ENCODE results near the gene ABI2.
"Not testable (repeated sequence)": the region's sequence is repeated elsewhere in the genome, so short reads cannot be mapped to it uniquely, and the experiment has no call there.

The ABI2 gene

GRCh38 chr2:203330434-203330833 lies 2.2 kb downstream of the ABI2 start:
- Histone ChIP-seq H3K36me3 (ENCODE audit: insufficient read depth, low read length) (no peaks in the 10 kb centered on the region), H3K9me3 (replicated peaks; ENCODE audit: low read length) (no peaks in the 10 kb centered on the region), H3K9ac (ENCODE audit: low read depth, low read length) (peak overlapping the region; percentile 95), H3K4me3 (ENCODE audit: low read length) (peak overlapping the region; percentile 99), H3K4me2 (ENCODE audit: low read length) (peak overlapping the region; percentile 92), H3K27me3 (ENCODE audit: control insufficient read depth, insufficient read depth, low read length) (no peaks in the 10 kb centered on the region), H3K4me1 (ENCODE audit: control insufficient read depth, insufficient read depth, low read length) (peaks cover 18% of the 10 kb centered on the region)

DNA sequence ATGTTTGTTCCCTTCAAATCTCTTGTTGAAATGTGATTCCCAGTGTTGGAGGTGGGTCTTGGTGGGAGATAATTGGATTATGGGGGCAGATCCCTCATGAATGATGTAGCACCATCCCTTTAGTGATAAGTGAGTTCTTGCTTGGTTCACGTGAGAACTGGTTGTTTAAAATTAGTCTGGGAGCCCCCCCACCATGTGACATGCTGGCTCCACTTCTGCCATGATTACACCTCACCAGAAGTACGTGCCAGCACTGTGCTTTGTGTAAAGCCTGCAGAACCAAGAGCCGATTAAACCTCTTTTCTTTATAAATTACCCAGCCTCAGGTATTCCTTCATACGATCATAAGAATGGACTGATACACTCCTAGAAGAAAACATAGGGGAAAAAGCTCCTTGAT lies 10.1 kb downstream of the ABI2 start:
- Histone ChIP-seq H3K4me1 (ENCODE audit: control insufficient read depth, insufficient read depth, low read length) (peaks cover 26% of the 10 kb centered on the region), H3K27me3 (ENCODE audit: control insufficient read depth, insufficient read depth, low read length) (no peaks in the 10 kb centered on the region), H3K9ac (ENCODE audit: low read depth, low read length) (no peak overlapping the region), H3K4me2 (ENCODE audit: low read length) (no peak overlapping the region), H3K36me3 (ENCODE audit: insufficient read depth, low read length) (peaks cover 7% of the 10 kb centered on the region), H3K4me3 (ENCODE audit: low read length) (no peak overlapping the region), H3K9me3 (replicated peaks; ENCODE audit: low read length) (no peaks in the 10 kb centered on the region)

DNA sequence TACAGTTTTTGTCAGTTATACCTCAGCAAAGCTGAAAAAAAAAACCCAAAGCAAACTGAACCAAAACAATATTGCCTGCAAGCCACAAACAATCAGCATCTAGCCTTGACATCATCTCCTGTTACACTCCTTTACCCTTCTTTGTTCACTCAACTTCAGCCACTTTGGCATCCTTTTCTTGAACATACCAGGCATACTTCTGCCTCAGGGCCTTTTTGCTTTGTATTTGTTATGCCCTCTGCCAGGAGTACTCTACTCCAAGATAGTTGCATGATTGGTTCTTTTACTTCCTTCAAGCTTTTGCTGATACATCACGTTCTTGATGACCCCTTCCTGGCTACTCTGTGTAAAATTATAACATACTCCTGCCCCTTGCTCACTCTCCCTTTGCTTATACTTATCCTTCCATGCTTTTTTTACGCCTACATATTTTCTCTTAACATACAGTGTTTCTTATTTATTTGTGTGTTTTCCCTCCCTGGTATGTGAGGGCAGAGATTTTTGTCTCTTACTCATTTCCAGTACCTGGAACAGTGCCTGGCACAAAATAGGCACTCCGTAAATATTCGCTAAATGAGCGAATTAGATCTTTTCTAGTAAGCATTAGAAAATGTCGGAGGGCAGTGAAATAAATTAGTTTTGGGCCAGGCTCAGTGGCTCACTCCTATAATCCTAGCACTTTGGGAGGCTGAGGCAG lies 12.7 kb downstream of the ABI2 start:
- peaks cover 16% of the 10 kb centered on the region for H3K36me3 ChIP-seq (ENCODE audit: insufficient read depth, low read length)
- H3K4me3 ChIP-seq (ENCODE audit: low read length) = no peak overlapping the region
- peaks cover 26% of the 10 kb centered on the region for H3K4me1 ChIP-seq (ENCODE audit: control insufficient read depth, insufficient read depth, low read length)
- no peaks in the 10 kb centered on the region for H3K9me3 ChIP-seq (replicated peaks; ENCODE audit: low read length)
- no peak overlapping the region for H3K9ac ChIP-seq (ENCODE audit: low read depth, low read length)
- H3K27me3 ChIP-seq (ENCODE audit: control insufficient read depth, insufficient read depth, low read length) = no peaks in the 10 kb centered on the region
- H3K4me2 ChIP-seq (ENCODE audit: low read length) = peak overlapping the region; percentile 6

- no peaks in the 10 kb centered on the region for H3K9me3 ChIP-seq (replicated peaks; ENCODE audit: low read length)
- no peak overlapping the region for H3K4me2 ChIP-seq (ENCODE audit: low read length)
- peaks cover 11% of the 10 kb centered on the region for H3K36me3 ChIP-seq (ENCODE audit: insufficient read depth, low read length)
- H3K4me1 ChIP-seq (ENCODE audit: control insufficient read depth, insufficient read depth, low read length) = peaks cover 26% of the 10 kb centered on the region
- H3K4me3 ChIP-seq (ENCODE audit: low read length) = no peak overlapping the region
- peak overlapping the region; percentile 5 for H3K9ac ChIP-seq (ENCODE audit: low read depth, low read length)
- H3K27me3 ChIP-seq (ENCODE audit: control insufficient read depth, insufficient read depth, low read length) = no peaks in the 10 kb centered on the region
These were observed 13.6 kb downstream of the ABI2 start for GRCh38 chr2:203341741-203342310.

DNA sequence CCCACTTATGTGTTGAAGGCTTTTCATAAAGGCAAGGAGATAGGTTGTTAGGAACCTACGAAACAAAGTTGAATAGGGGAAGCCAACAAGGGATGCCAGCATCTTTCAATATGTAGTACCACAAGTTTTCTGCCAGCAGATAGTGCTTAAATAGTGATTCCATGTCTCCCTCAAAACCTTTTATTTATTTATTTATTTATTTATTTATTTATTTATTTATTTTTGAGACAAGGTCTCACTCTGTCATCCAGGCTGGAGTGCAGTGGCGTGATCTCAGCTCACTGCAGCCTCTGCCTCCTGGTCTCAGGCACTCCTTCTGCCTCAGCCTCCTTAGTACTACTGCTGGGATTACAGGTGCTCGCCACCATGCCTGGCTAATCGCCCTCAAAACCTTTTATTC lies 14.2 kb downstream of the ABI2 start:
- not testable (repeated sequence) for H3K9ac ChIP-seq (ENCODE audit: low read depth, low read length); H3K9me3 ChIP-seq (replicated peaks; ENCODE audit: low read length); H3K27me3 ChIP-seq (ENCODE audit: control insufficient read depth, insufficient read depth, low read length); H3K4me2 ChIP-seq (ENCODE audit: low read length); H3K4me3 ChIP-seq (ENCODE audit: low read length)
- Histone ChIP-seq H3K36me3 (ENCODE audit: insufficient read depth, low read length) (peaks cover 11% of the 10 kb centered on the region), H3K4me1 (ENCODE audit: control insufficient read depth, insufficient read depth, low read length) (peaks cover 26% of the 10 kb centered on the region)

DNA sequence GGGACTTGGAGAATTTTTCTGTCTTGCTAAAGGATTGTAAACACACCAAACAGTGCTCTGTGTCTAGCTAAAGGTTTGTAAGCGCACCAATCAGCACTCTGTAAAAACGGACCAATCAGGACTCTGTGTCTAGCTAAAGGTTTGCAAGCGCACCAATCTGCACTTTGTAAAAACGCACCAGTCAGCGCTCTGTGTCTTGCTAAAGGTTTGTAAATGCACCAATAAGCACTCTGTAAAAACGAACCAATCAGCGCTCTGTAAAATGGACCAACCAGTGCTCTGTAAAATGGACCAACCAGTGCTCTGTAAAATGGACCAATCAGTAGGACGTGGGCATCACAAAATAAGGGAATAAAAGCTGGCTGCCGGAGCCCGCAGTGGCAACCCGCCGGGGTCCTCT lies 16.5 kb downstream of the ABI2 start:
- H3K4me2 ChIP-seq (ENCODE audit: low read length) = no peak overlapping the region
- no peaks in the 10 kb centered on the region for H3K27me3 ChIP-seq (ENCODE audit: control insufficient read depth, insufficient read depth, low read length)
- H3K36me3 ChIP-seq (ENCODE audit: insufficient read depth, low read length) = peaks cover 11% of the 10 kb centered on the region
- H3K4me3 ChIP-seq (ENCODE audit: low read length) = no peak overlapping the region
- H3K4me1 ChIP-seq (ENCODE audit: control insufficient read depth, insufficient read depth, low read length) = peaks cover 26% of the 10 kb centered on the region
- H3K9me3 ChIP-seq (replicated peaks; ENCODE audit: low read length) = no peaks in the 10 kb centered on the region
- H3K9ac ChIP-seq (ENCODE audit: low read depth, low read length) = no peak overlapping the region

- H3K9ac ChIP-seq (ENCODE audit: low read depth, low read length) = no peak overlapping the region
- H3K27me3 ChIP-seq (ENCODE audit: control insufficient read depth, insufficient read depth, low read length) = no peaks in the 10 kb centered on the region
- H3K4me1 ChIP-seq (ENCODE audit: control insufficient read depth, insufficient read depth, low read length) = peaks cover 7% of the 10 kb centered on the region
- H3K9me3 ChIP-seq (replicated peaks; ENCODE audit: low read length) = no peaks in the 10 kb centered on the region
- no peak overlapping the region for H3K4me2 ChIP-seq (ENCODE audit: low read length)
- peaks cover 9% of the 10 kb centered on the region for H3K36me3 ChIP-seq (ENCODE audit: insufficient read depth, low read length)
- no peak overlapping the region for H3K4me3 ChIP-seq (ENCODE audit: low read length)
These were observed 18.4 kb downstream of the ABI2 start for GRCh38 chr2:203346612-203347011.

- no peak overlapping the region for H3K9ac ChIP-seq (ENCODE audit: low read depth, low read length)
- no peak overlapping the region for H3K4me2 ChIP-seq (ENCODE audit: low read length)
- H3K27me3 ChIP-seq (ENCODE audit: control insufficient read depth, insufficient read depth, low read length) = no peaks in the 10 kb centered on the region
These were observed 19.2 kb downstream of the ABI2 start for GRCh38 chr2:203347375-203347774.

GRCh38 chr2:203352604-203353255 lies 24.5 kb downstream of the ABI2 start:
- Histone ChIP-seq H3K4me1 (ENCODE audit: control insufficient read depth, insufficient read depth, low read length) (no peaks in the 10 kb centered on the region), H3K9ac (ENCODE audit: low read depth, low read length) (no peak overlapping the region)

More at GRCh38 chr2:203347375-203347774, 19.2 kb downstream of the ABI2 start:
- no peaks in the 10 kb centered on the region for H3K4me1 ChIP-seq (ENCODE audit: control insufficient read depth, insufficient read depth, low read length)
- no peak overlapping the region for H3K4me3 ChIP-seq (ENCODE audit: low read length)
- no peaks in the 10 kb centered on the region for H3K9me3 ChIP-seq (replicated peaks; ENCODE audit: low read length)
- H3K36me3 ChIP-seq (ENCODE audit: insufficient read depth, low read length) = peaks cover 13% of the 10 kb centered on the region

DNA sequence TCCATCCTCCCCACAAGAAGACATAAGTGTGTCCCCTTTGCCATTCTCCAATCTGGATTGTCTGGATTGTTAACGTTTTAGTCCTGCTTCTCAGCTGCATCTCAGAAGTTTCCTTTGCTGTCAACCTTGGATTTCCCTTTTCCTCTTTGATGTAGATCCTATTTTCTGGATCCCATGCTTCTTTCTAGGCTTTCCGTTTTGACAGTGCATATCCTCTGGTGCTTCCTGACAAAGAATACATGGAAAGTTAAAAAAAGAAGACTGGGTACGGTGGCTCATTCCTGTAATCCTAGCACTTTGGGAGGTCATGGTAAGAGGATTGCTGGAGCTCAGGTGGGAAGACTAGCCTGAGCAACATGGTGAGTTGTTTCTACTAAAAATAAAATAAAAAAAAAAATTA lies 26.8 kb downstream of the ABI2 start:
- H3K9ac ChIP-seq (ENCODE audit: low read depth, low read length) = no peak overlapping the region
- no peaks in the 10 kb centered on the region for H3K4me1 ChIP-seq (ENCODE audit: control insufficient read depth, insufficient read depth, low read length)
- H3K36me3 ChIP-seq (ENCODE audit: insufficient read depth, low read length) = peaks cover 7% of the 10 kb centered on the region
- H3K9me3 ChIP-seq (replicated peaks; ENCODE audit: low read length) = no peaks in the 10 kb centered on the region
- no peak overlapping the region for H3K4me2 ChIP-seq (ENCODE audit: low read length)
- H3K27me3 ChIP-seq (ENCODE audit: control insufficient read depth, insufficient read depth, low read length) = no peaks in the 10 kb centered on the region
- H3K4me3 ChIP-seq (ENCODE audit: low read length) = no peak overlapping the region

More at GRCh38 chr2:203352604-203353255, 24.5 kb downstream of the ABI2 start:
- Histone ChIP-seq H3K4me3 (ENCODE audit: low read length) (no peak overlapping the region), H3K4me2 (ENCODE audit: low read length) (no peak overlapping the region), H3K9me3 (replicated peaks; ENCODE audit: low read length) (no peaks in the 10 kb centered on the region), H3K27me3 (ENCODE audit: control insufficient read depth, insufficient read depth, low read length) (no peaks in the 10 kb centered on the region), H3K36me3 (ENCODE audit: insufficient read depth, low read length) (peaks cover 5% of the 10 kb centered on the region)

- Histone ChIP-seq H3K4me2 (ENCODE audit: low read length) (no peak overlapping the region), H3K27me3 (ENCODE audit: control insufficient read depth, insufficient read depth, low read length) (no peaks in the 10 kb centered on the region), H3K9ac (ENCODE audit: low read depth, low read length) (no peak overlapping the region), H3K4me3 (ENCODE audit: low read length) (no peak overlapping the region), H3K36me3 (ENCODE audit: insufficient read depth, low read length) (peaks cover 3% of the 10 kb centered on the region), H3K4me1 (ENCODE audit: control insufficient read depth, insufficient read depth, low read length) (no peaks in the 10 kb centered on the region), H3K9me3 (replicated peaks; ENCODE audit: low read length) (no peaks in the 10 kb centered on the region)
These were observed 31.3 kb downstream of the ABI2 start for GRCh38 chr2:203359450-203359849.
